Inflammatory macrophage treated with lipopolysaccharide for 4 hours (primary cell): Measurements from ENCODE around the gene COPS2.
A peak's percentile ranks its signal among the peaks of the same experiment; 100 is the strongest.
"Not testable (repeated sequence)": the region's sequence is repeated elsewhere in the genome, so short reads cannot be mapped to it uniquely, and the experiment has no call there.

Experiments
- DNase-seq: peaks from one replicate; pipeline ENCODE4 v3.0.0-alpha.2; 2020

The COPS2 gene

GRCh38 chr15:49101536-49101935 is 53.9 kb downstream of the COPS2 start:
- DNase-seq: no peak

- no peak for DNase-seq
Observed at GRCh38 chr15:49096090-49096750, 59.2 kb downstream of the COPS2 start.

GRCh38 chr15:49094923-49095322 is 60.5 kb downstream of the COPS2 start:
- DNase-seq: no peak

- no peak for DNase-seq
Observed at GRCh38 chr15:49093252-49094105, 61.9 kb downstream of the COPS2 start.

- DNase-seq: no peak
Observed at GRCh38 chr15:49088996-49089395, 66.4 kb downstream of the COPS2 start.

GRCh38 chr15:49085696-49086459 is 69.5 kb downstream of the COPS2 start:
- DNase-seq: no peak

GRCh38 chr15:49084285-49084570 is 71.2 kb downstream of the COPS2 start:
- DNase-seq: no peak

- peak; percentile 8 for DNase-seq
Observed at GRCh38 chr15:49083401-49084284, 71.8 kb downstream of the COPS2 start.

- no peak for DNase-seq
Observed at GRCh38 chr15:49082960-49083359, 72.4 kb downstream of the COPS2 start.

GRCh38 chr15:49079340-49080039 is 75.9 kb downstream of the COPS2 start:
- DNase-seq: no peak

GRCh38 chr15:49075881-49076280 is 79.5 kb downstream of the COPS2 start:
- peak; percentile 80 for DNase-seq

GRCh38 chr15:49074589-49075287 is 80.7 kb downstream of the COPS2 start:
- DNase-seq: not testable (repeated sequence)
